Spleen (tissue), 7 donors: ENCODE results near the gene TBC1D9B.

Source experiments
- CTCF ChIP-seq, 11 experiments: fragments of 200-600 bp in 7 of 11; fragments of 450-650 bp in 4 of 11; sonication (generic) in 4 of 11; IDR thresholded peaks in 8 of 11; conservative IDR thresholded peaks in 3 of 11; 1 replicate in 7 of 11; 2 replicates in 4 of 11; pipeline versions ENCODE4 v1.4.0 to v1.8.0; 2016 to 2021; ENCODE audit warnings: antibody characterized with exemption in 11 of 11, inconsistent platforms in 4 of 11, mild to moderate bottlenecking in 1 of 11
- POLR2AphosphoS5 ChIP-seq, 3 donors: sonication (generic); formaldehyde crosslinking; IDR thresholded peaks; one replicate each; pipeline ENCODE4 v1.5.1; 2017; ENCODE audit warnings: antibody characterized with exemption in 3 of 3
- donor health status: DM: no; HTN: no; CAD: no; lungs with moderate emphysema.
- donor health status: DM: no; HTN: no; CAD: no.
- donor health status: DM: no; HTN: no; CAD: no.

GRCh38 chr5:179870403-179870903 is 37.2 kb downstream of the TBC1D9B start:
- TF ChIP-seq POLR2AphosphoS5 (IDR thresholded peaks at IDR 0.05) (peak in 1 of 3 donors; percentile 28), CTCF (IDR thresholded peaks at IDR 0.05 in 8 of 11, conservative IDR thresholded peaks at IDR 0.05 in 3 of 11) (peak in 5 of 11 experiments; percentile 11 to 58 (median 32))
